ENCODE results near the gene RNF41.

GRCh38 chr12:56205445-56205844, 16.3 kb downstream of the RNF41 start:
- TF ChIP-seq CTCF (IDR thresholded peaks at IDR 0.05) (no peak), POLR2A (IDR thresholded peaks at IDR 0.05) (no peak)

Data from testis (tissue), 2 donors.